SJSA1 (cell line): ENCODE data around the gene RFXAP. TPM values are rescaled to one million over a fixed set of nuclear protein-coding genes. Genes with fewer than 3 reads are reported as not detected.
A peak's percentile ranks its signal among the peaks of the same experiment; 100 is the strongest.

Source experiments
- DNase-seq, 2 experiments: peaks; one replicate each; pipeline ENCODE4 v3.0.0-alpha.2; 2015 to 2020; ENCODE audit warnings: low spot score in 2 of 2, low read depth in 1 of 2
- H3K27ac ChIP-seq: fragments of 250-450 bp; sonication (Bioruptor Pico); 2 replicates; pipeline ENCODE4 v1.5.1; 2020; ENCODE audit warnings: mild to moderate bottlenecking, moderate library complexity
- H3K27me3 ChIP-seq: fragments of 250-450 bp; sonication (Bioruptor Pico); replicated peaks from 2 replicates; pipeline ENCODE4 v1.5.1; 2020; ENCODE audit warnings: mild to moderate bottlenecking, moderate library complexity
- H3K36me3 ChIP-seq: fragments of 250-450 bp; sonication (Bioruptor Pico); 2 replicates; pipeline ENCODE4 v1.5.1; 2020; ENCODE audit warnings: mild to moderate bottlenecking
- H3K4me1 ChIP-seq: fragments of 250-450 bp; sonication (Bioruptor Pico); replicated peaks from 2 replicates; pipeline ENCODE4 v1.6.1; 2021; ENCODE audit warnings: mild to moderate bottlenecking
- H3K4me3 ChIP-seq: fragments of 250-450 bp; sonication (Bioruptor Pico); 2 replicates; pipeline ENCODE4 v1.5.1; 2020; ENCODE audit warnings: mild to moderate bottlenecking
- H3K9me3 ChIP-seq: fragments of 250-450 bp; sonication (Bioruptor Pico); replicated peaks from 2 replicates; pipeline ENCODE4 v1.5.1; 2020; ENCODE audit warnings: mild to moderate bottlenecking
- total RNA-seq: library from RNA; depleted of rRNA; stranded (reverse); fragments of >200 nt; shearing (Covaris generic); gene quantifications from 2 replicates; pipeline ENCODE4 v1.2.3, GENCODE V29; 2014; rRNA removed

Gene RFXAP
- total RNA-seq, 1 experiment from 2014 or later: 1.2 TPM

GRCh38 chr13:36862002-36862685 is 43.1 kb downstream of the RFXAP start:
- Histone ChIP-seq H3K27ac (peak overlapping the region; percentile 8; the same call in 1 of the 2 replicates), H3K27me3 (no peaks in the 10 kb centered on the region), H3K36me3 (peaks cover 52% of the 10 kb centered on the region), H3K4me1 (peaks cover 9% of the 10 kb centered on the region), H3K9me3 (no peaks in the 10 kb centered on the region), H3K4me3 (no peak overlapping the region)
- DNase-seq: no peak

GRCh38 chr13:36862722-36863121 is 43.7 kb downstream of the RFXAP start:
- Histone ChIP-seq H3K4me3 (no peak overlapping the region), H3K27ac (0 out of 2 replicates have a peak overlapping the region, but pooled peaks have one; percentile 8), H3K9me3 (no peaks in the 10 kb centered on the region), H3K27me3 (no peaks in the 10 kb centered on the region), H3K4me1 (peaks cover 9% of the 10 kb centered on the region), H3K36me3 (peaks cover 52% of the 10 kb centered on the region)
- DNase-seq: no peak

GRCh38 chr13:36865265-36865664 is 46.2 kb downstream of the RFXAP start:
- H3K9me3 ChIP-seq: no peaks in the 10 kb centered on the region

DNA sequence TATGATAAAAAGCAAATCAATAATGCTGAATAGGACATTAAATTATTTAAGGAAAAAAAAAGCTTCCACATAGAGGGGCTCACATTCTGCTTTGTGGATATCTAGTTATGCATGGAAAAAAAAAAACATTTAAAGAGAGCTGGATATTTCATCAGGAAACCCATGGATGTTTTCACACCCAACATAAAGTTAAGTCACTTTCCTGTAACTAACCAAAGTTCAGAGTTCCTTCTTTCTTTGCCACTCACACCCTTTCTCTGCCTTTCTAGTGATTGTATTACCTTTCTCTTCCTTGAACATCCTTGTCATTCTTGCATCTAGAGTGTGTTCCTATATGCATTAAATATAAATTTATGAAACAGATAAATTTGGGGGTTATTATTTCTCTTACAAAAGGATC is 47.2 kb downstream of the RFXAP start:
- no peaks in the 10 kb centered on the region for H3K27me3 ChIP-seq

More at GRCh38 chr13:36865265-36865664, 46.2 kb downstream of the RFXAP start:
- no peak overlapping the region for H3K4me3 ChIP-seq
- peaks cover 71% of the 10 kb centered on the region for H3K36me3 ChIP-seq
- H3K27ac ChIP-seq: no peak overlapping the region
- no peak for DNase-seq
- H3K27me3 ChIP-seq: no peaks in the 10 kb centered on the region
- peaks cover 9% of the 10 kb centered on the region for H3K4me1 ChIP-seq

DNA sequence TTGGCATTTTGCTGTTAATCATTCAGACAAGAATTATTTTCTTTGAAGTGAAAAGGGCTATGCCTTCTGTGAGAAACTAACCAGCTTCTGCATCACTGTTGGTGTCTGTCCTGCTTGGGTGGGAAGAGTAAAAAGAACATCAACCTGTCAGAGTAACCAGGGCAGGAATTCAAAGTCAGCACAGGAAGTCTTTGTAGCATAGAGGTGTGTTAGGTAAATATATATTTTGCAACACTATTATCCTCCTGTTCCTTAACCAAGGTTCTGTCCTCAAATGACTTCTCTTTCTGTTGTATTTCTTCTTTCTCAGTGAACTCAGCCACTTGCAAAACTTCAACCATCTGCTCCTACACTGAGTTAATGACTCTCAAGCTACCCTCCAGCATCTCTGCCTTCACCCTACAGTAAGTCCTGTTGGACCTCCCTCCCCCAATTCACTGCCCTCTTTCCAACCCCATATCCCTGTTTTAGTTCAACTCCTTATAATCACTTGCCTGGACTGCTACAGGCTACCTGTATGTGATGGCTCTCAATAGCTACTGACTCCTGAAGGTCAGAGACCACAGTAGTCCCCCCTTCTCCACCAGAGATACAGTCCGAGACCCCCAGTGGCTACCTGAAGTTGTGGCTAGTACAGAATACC is 51.1 kb downstream of the RFXAP start:
- no peak overlapping the region for H3K27ac ChIP-seq

More for the DNA sequence above, 47.2 kb downstream of the RFXAP start:
- H3K27ac ChIP-seq: no peak overlapping the region
- peaks cover 9% of the 10 kb centered on the region for H3K4me1 ChIP-seq
- no peak for DNase-seq
- H3K36me3 ChIP-seq: peaks cover 74% of the 10 kb centered on the region
- no peaks in the 10 kb centered on the region for H3K9me3 ChIP-seq
- no peak overlapping the region for H3K4me3 ChIP-seq

DNA sequence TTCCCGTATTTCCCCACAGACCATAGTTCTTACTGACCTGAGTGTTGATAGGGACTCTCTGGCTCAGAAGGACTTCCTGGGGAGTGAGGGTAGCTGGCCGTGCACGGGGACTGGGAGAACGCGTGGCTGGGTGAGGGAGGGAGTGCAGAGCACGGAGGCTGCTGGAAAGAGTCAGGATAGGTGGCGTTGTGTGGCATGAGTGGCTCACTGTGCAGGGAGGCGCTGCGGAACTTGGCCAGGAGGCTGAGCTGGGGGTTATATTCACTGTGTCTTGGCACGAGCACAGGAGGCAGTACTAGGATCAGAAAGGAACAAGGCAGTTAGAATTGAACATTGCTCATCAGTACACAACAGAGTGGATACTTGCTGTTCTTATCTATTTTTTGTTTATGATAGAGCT is 53.6 kb downstream of the RFXAP start:
- H3K36me3 ChIP-seq: peaks cover 63% of the 10 kb centered on the region
- no peak for DNase-seq
- no peaks in the 10 kb centered on the region for H3K4me1 ChIP-seq
- H3K4me3 ChIP-seq: no peak overlapping the region
- no peaks in the 10 kb centered on the region for H3K9me3 ChIP-seq
- no peaks in the 10 kb centered on the region for H3K27me3 ChIP-seq
- no peak overlapping the region for H3K27ac ChIP-seq

More for the DNA sequence above, 51.1 kb downstream of the RFXAP start:
- Histone ChIP-seq H3K4me3 (no peak overlapping the region), H3K27me3 (no peaks in the 10 kb centered on the region), H3K9me3 (no peaks in the 10 kb centered on the region), H3K36me3 (peaks cover 80% of the 10 kb centered on the region), H3K4me1 (no peaks in the 10 kb centered on the region)
- no peak for DNase-seq

- Histone ChIP-seq H3K9me3 (no peaks in the 10 kb centered on the region), H3K27me3 (no peaks in the 10 kb centered on the region), H3K36me3 (peaks cover 55% of the 10 kb centered on the region), H3K27ac (no peak overlapping the region), H3K4me1 (no peaks in the 10 kb centered on the region), H3K4me3 (no peak overlapping the region)
- DNase-seq: no peak
Observed at GRCh38 chr13:36875431-36875830, 56.4 kb downstream of the RFXAP start.

GRCh38 chr13:36875961-36876360 is 56.9 kb downstream of the RFXAP start:
- Histone ChIP-seq H3K4me1 (no peaks in the 10 kb centered on the region), H3K27me3 (no peaks in the 10 kb centered on the region), H3K36me3 (peaks cover 49% of the 10 kb centered on the region), H3K4me3 (no peak overlapping the region), H3K27ac (no peak overlapping the region), H3K9me3 (no peaks in the 10 kb centered on the region)
- no peak for DNase-seq

Other genes with a start within 250 kb of the RFXAP start
- gene SERTM1, start 145.2 kb upstream of the RFXAP start, total RNA-seq: not detected in 2 replicates
- gene SMAD9, start 101.0 kb downstream of the RFXAP start, total RNA-seq: 16.8 and 25.9 TPM in 2 replicates
- gene ALG5, start 180.1 kb downstream of the RFXAP start, total RNA-seq: 30.4 and 39.4 TPM in 2 replicates
- 41.2 and 48.8 TPM in 2 replicates for gene EXOSC8, start 181.6 kb downstream of the RFXAP start, total RNA-seq
- gene SUPT20H, start 240.5 kb downstream of the RFXAP start, total RNA-seq: 45.0 and 54.7 TPM in 2 replicates